HG03460 (cell line): ENCODE measurements around the gene OR5D13.

Source experiments
- ATAC-seq: cut with Tn5 transposase; IDR thresholded peaks from one replicate; pipeline ENCODE4 v1.9.1; 2021; ENCODE audit not compliant: unreplicated experiment

Gene OR5D13, protein sequence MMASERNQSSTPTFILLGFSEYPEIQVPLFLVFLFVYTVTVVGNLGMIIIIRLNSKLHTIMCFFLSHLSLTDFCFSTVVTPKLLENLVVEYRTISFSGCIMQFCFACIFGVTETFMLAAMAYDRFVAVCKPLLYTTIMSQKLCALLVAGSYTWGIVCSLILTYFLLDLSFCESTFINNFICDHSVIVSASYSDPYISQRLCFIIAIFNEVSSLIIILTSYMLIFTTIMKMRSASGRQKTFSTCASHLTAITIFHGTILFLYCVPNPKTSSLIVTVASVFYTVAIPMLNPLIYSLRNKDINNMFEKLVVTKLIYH

DNA sequence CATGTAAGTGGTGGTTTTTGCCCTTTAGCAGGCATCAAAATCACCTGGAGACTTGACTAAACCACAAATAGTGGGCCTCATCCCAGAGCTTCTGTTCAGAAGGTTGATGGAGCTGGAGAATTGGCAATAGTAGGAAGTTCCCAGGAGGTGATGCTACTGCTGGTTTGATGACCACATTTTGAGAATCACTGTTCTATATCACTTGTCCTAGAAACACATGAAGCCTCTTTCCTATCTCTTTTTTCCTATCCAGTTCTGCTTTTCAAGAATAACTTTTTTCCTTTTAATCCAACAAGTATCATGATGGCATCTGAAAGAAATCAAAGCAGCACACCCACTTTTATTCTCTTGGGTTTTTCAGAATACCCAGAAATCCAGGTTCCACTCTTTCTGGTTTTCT lies at the start of gene OR5D13:
Gene OR5D13, plus strand, starts transcription at position 301 of the 400 bp plus-strand sequence. Its CDS starts 0 bp downstream, at position 301.
- no peak for ATAC-seq

- ATAC-seq = no peak
Observed at GRCh38 chr11:55726715-55727324, 46.4 kb upstream of the OR5D13 start.

DNA sequence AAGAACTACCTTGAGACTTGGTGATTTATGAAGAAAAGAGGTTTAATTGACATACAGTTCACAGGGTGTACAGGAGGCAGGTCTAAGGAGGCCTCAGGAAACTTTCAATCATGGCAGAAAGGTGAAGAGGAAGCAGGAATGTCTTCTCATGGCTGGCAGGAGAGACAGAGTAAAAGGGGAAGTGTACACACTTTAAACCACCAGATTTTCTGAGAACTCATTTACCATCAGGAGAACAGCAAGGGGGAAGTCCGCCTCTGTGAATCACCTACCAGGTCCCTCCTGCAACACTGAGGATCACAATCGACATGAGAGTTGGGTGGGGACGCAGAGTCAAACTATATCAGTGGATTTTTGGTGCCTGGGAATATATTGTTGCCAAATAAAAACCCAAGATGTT lies 40.3 kb upstream of the OR5D13 start:
- ATAC-seq = no peak

GRCh38 chr11:55791606-55792005 lies 18.4 kb downstream of the OR5D13 start:
- no peak for ATAC-seq

- ATAC-seq = no peak
Observed at GRCh38 chr11:55793321-55793720, 20.1 kb downstream of the OR5D13 start.

DNA sequence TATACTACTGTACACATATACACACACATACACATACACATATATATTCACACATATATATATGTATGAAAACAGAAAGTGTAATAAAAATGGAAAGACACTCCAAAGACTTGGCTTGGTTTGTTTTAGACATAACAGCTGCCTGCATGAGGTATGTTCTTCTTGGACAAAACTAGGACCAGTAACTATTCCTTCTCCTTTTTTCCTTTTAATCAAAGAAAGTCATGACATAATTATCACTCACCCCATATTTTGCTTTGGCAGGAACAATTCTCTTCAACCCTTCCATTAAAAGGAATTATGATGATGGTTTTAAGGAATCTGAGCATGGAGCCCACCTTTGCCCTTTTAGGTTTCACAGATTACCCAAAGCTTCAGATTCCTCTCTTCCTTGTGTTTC lies 22.0 kb downstream of the OR5D13 start, which contains the start of gene OR5D14:
Gene OR5D14, plus strand, starts transcription at position 301 of the 400 bp plus-strand sequence. Its CDS starts 0 bp downstream, at position 301.
- ATAC-seq = no peak

- ATAC-seq = no peak
Observed at GRCh38 chr11:55806248-55806647, 33.0 kb downstream of the OR5D13 start.

DNA sequence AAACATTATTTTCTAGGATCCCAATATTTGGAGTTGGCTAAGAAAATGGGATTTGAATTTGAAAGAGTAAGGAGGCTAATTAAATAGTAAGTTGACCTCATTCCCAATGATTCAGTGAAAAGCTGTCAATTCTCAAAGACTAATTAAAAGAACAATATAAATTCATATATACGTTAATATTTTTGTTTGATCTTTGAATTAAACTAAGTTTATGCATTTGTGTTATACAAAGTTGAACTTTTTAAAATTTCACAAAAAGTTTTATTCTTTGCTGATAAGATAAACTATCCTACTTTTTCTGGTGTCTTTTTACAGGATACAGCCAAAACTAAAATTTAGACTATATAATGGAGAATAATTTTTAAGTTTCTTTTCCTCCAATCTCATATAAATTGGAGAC lies 37.8 kb downstream of the OR5D13 start, which contains the start of gene OR5L1:
Gene OR5L1, plus strand, starts transcription at position 301 of the 400 bp plus-strand sequence. CDS start 100 bp downstream, outside the sequence.
- ATAC-seq = no peak

- ATAC-seq = no peak
Observed at GRCh38 chr11:55819330-55819729, 46.1 kb downstream of the OR5D13 start, which contains the start of gene OR5D18. Gene OR5D18 (plus strand): TSS chr11:55819630. CDS start chr11:55819630, 0 bp downstream.
